Raji (cell line): ENCODE data around the gene RUVBL1.

ENCODE experiments used
- POLR2A ChIP-seq: IDR thresholded peaks from 2 replicates; pipeline ENCODE4 v1.6.1; 2011; ENCODE audit warnings: low read depth, low read length, control low read depth; ENCODE audit not compliant: insufficient read depth

RUVBL1 gene

GRCh38 chr3:128123538-128124368 lies at the start of gene RUVBL1:
RUVBL1 (minus strand) TSS chr3:128123812; CDS start chr3:128123724, 88 bp downstream.
- peak; percentile 76 for TF ChIP-seq POLR2A

DNA sequence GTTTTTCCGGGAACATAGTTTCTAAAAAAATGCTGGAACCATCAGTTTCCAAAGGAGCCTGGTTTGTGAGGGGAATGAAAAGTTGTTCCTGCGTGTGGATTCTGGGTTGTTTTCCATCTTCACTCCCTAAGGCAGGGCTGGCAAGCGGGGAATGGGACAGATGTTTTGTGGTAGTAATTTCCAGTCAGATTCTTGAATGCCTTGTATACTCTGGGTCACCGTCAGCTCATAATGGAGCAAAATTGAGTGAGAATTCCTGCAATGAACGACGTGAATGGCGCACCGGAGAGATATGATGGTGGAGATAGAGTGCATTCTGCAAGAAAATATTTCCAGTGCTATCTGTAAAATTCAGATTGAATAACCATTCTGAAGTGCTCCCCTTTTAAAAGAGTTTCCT lies 49.6 kb upstream of the RUVBL1 start:
- no peak for TF ChIP-seq POLR2A

DNA sequence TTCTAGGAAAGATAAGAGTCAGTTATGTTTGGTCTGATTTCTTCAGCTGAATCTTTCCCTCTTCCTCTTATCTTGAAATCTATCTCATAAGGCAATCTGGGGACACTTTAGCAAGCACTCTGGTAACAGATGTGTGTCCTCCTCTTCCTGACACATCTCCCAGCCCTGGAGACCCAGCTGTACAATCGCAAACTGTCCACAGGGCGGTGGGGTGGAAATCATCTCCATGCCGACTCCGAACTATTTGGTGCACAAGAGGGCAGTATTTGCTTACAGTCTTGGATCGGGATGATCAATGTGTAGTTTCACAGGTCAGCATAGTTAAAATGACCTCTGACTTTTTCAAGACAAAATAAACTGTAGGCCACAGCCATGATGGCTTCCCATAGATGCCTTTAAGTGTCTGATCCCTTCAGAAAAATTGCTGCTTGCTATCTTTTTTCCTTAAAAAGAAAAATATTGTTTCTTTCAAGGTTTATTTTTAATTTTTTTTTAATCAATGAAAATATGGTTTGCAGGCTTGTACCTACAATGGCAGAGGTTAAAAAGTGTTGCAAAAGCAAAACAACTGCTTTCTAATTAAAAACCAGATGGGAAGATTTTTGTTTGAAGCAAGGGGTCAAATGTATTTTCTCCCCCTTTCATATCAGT lies 47.4 kb upstream of the RUVBL1 start:
- TF ChIP-seq POLR2A, result no peak

GRCh38 chr3:128168836-128169235 lies 45.2 kb upstream of the RUVBL1 start:
- no peak for TF ChIP-seq POLR2A

GRCh38 chr3:128167973-128168674 lies 44.5 kb upstream of the RUVBL1 start:
- no peak for TF ChIP-seq POLR2A

GRCh38 chr3:128167646-128167972 lies 44.0 kb upstream of the RUVBL1 start:
- TF ChIP-seq POLR2A, result no peak

DNA sequence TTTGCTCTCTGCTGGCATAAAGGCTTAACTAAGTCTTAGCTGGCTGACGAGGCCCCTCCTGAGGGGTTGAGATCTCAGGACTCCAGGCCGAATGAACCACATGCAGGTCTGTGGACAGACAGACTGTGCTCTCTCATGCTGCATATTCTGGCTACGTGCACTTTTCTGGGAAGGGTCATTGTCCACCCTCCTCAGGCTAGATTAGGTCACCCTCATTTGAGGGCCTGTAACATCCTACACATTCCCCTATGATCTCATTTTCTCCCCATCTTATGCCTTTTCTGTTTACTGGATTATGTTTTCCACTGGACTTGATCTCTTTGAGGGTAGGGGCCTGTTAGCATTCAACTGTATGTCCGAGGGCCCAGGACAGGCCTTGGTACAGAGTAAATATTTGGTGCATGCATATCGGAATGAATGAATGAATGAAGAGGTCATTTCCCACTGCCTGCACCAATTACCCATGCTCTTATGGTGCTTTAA lies 43.4 kb upstream of the RUVBL1 start:
- TF ChIP-seq POLR2A, result no peak

- no peak for TF ChIP-seq POLR2A
Observed at GRCh38 chr3:128163432-128163831, 39.8 kb upstream of the RUVBL1 start.

GRCh38 chr3:128160661-128161060 lies 37.0 kb upstream of the RUVBL1 start:
- no peak for TF ChIP-seq POLR2A

GRCh38 chr3:128155616-128156360 lies 32.2 kb upstream of the RUVBL1 start:
- no peak for TF ChIP-seq POLR2A

DNA sequence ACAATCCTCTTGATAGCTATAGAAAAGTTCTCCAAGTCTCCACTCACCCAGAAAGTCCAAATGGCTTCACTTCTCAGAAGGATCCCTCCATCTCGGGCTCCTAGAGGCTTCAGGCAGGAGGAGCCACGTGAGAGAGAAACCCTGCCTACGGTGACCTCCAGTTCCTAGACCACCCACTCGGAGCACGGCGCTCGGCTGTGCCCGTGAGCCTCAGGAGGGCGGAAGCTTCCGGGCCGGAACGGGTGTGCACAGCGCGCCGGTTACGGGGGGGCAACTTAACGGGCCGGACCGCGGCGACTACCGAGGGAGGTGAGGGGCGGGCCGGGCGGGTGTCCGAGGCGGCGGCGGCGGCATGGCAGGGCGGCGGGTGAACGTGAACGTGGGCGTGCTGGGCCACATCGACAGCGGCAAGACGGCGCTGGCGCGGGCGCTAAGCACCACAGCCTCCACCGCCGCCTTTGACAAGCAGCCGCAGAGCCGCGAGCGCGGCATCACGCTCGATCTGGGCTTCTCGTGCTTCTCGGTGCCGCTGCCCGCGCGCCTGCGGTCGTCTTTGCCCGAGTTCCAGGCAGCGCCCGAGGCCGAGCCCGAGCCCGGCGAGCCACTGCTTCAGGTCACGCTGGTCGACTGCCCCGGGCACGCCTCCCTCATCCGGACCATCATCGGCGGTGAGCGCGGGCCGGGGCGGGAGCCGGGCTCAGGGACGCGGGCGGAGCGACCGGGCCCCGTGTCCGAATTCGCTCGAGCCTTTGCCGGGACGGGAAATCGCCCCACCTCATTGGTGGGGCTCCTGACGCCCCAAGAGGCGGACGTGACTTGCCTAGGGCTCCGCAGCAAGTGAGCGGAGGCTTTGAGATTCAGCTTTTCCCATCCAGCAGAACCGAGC lies 29.8 kb upstream of the RUVBL1 start, which contains the start of gene EEFSEC:
TSS of gene EEFSEC (plus strand) at position 326 of the 886 bp plus-strand sequence. CDS start at position 353, 27 bp downstream.
- peak; percentile 79 for TF ChIP-seq POLR2A

DNA sequence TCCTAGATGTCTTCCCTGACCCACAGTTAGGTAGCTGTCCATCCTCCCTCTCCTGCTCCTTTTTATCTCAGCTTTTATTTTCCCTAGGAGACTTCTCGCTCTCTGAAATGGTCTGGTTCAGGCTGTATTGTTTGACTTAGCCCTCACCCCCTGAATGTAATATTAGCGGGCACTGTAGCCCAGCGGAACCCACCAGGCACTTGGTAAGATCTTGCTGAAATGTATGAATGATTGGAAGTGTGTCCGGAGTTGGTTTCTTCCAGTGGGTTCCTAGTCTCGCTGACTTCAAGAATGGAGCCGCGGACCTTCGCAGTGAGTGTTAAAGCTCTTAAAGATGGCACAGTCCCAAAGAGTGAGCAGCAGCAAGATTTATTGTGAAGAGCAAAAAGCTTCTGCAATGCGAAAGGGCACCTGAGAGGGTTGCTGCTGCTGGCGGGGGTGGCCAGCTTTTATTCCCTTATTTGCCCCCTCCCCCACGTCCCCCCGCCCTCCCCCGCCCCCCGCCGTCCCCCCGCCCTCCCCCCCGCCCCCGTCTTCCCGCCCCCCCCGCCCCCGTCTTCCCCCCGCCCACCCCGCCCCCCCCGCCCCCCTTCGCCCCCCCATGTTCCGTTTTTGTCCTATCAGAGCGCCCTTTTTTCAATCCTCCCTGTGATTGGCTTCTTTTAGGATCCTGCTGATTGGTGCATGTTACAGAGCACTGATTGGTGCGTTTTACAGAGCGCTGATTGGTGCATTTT lies 29.0 kb upstream of the RUVBL1 start:
- TF ChIP-seq POLR2A, result no peak

GRCh38 chr3:128151758-128152274 lies 28.2 kb upstream of the RUVBL1 start:
- TF ChIP-seq POLR2A, result no peak
